ENCODE data around the gene IDH2. TPM values are rescaled to one million over a fixed set of nuclear protein-coding genes. Genes with fewer than 3 reads are reported as not detected.

IDH2 gene
- total RNA-seq, 6 donors from 2014 or later, result 41.5 to 72.1 (median 48.7) TPM

- ATAC-seq (ENCODE audit: low FRiP score in 2 of 2) (no peak), DNase-seq (peak in 1 of 2 donors; percentile 73)
- H3K36me3 ChIP-seq, result no peaks in the 10 kb centered on the region
- H3K4me1 ChIP-seq, result peaks cover 18 to 36% (median 22%) of the 10 kb centered on the region in 4 donors
- H3K27ac ChIP-seq, result peak overlapping the region in 1 of 4 donors; percentile 14
- H3K4me3 ChIP-seq, result no peak overlapping the region
- H3K9me3 ChIP-seq, result no peaks in the 10 kb centered on the region
- WGBS, 2 donors, result 74 to 78% methylated on average over 4 of the region's 4 CpGs
- peak in 1 of 4 donors; percentile 8 for TF ChIP-seq EP300 (IDR thresholded peaks at IDR 0.05)
- TF ChIP-seq, protein P1, sequence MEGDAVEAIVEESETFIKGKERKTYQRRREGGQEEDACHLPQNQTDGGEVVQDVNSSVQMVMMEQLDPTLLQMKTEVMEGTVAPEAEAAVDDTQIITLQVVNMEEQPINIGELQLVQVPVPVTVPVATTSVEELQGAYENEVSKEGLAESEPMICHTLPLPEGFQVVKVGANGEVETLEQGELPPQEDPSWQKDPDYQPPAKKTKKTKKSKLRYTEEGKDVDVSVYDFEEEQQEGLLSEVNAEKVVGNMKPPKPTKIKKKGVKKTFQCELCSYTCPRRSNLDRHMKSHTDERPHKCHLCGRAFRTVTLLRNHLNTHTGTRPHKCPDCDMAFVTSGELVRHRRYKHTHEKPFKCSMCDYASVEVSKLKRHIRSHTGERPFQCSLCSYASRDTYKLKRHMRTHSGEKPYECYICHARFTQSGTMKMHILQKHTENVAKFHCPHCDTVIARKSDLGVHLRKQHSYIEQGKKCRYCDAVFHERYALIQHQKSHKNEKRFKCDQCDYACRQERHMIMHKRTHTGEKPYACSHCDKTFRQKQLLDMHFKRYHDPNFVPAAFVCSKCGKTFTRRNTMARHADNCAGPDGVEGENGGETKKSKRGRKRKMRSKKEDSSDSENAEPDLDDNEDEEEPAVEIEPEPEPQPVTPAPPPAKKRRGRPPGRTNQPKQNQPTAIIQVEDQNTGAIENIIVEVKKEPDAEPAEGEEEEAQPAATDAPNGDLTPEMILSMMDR (IDR thresholded peaks at IDR 0.05), result no peak
- no peaks in the 10 kb centered on the region for H3K27me3 ChIP-seq
Observed at GRCh38 chr15:90104551-90104950, 2.3 kb upstream of the IDH2 start.

GRCh38 chr15:90103701-90104329 lies 1.5 kb upstream of the IDH2 start:
- no peaks in the 10 kb centered on the region for H3K27me3 ChIP-seq
- H3K27ac ChIP-seq, result peak overlapping the region in 1 of 4 donors; percentile 14
- no peak for TF ChIP-seq EP300 (IDR thresholded peaks at IDR 0.05)
- TF ChIP-seq, protein P1 (IDR thresholded peaks at IDR 0.05), result no peak
- TF ChIP-seq POLR2AphosphoS5 (IDR thresholded peaks at IDR 0.05), result no peak
- no peak for TF ChIP-seq POLR2A (IDR thresholded peaks at IDR 0.05)
- no peaks in the 10 kb centered on the region for H3K9me3 ChIP-seq
- DNase-seq, result no peak
- peaks cover 18 to 43% (median 25%) of the 10 kb centered on the region in 4 donors for H3K4me1 ChIP-seq
- 86 to 87% methylated on average over 5 of the region's 5 CpGs for WGBS, 2 donors
- ATAC-seq (ENCODE audit: low FRiP score in 2 of 2), result no peak
- no peaks in the 10 kb centered on the region for H3K36me3 ChIP-seq
- no peak overlapping the region for H3K4me3 ChIP-seq

- Histone ChIP-seq H3K27ac (peak overlapping the region; percentile 94 to 96 (median 96)), H3K4me1 (peaks cover 34 to 62% (median 44%) of the 10 kb centered on the region in 4 donors), H3K9me3 (no peaks in the 10 kb centered on the region), H3K4me3 (peak overlapping the region; percentile 56 to 96 (median 91)), H3K36me3 (no peaks in the 10 kb centered on the region), H3K27me3 (no peaks in the 10 kb centered on the region)
- ATAC-seq (ENCODE audit: low FRiP score in 2 of 2) (peak; percentile 5 to 40), DNase-seq (peak in 1 of 2 donors; percentile 61)
- WGBS, 2 donors, result 3 to 5% methylated on average over 28 to 39 of the region's 40 CpGs
- TF ChIP-seq POLR2A (IDR thresholded peaks at IDR 0.05) (no peak), POLR2AphosphoS5 (IDR thresholded peaks at IDR 0.05) (no peak), EP300 (IDR thresholded peaks at IDR 0.05) (no peak)
- TF ChIP-seq, protein P1 (IDR thresholded peaks at IDR 0.05), result no peak
Observed at GRCh38 chr15:90101130-90101968, 919 bp downstream of the IDH2 start.

DNA sequence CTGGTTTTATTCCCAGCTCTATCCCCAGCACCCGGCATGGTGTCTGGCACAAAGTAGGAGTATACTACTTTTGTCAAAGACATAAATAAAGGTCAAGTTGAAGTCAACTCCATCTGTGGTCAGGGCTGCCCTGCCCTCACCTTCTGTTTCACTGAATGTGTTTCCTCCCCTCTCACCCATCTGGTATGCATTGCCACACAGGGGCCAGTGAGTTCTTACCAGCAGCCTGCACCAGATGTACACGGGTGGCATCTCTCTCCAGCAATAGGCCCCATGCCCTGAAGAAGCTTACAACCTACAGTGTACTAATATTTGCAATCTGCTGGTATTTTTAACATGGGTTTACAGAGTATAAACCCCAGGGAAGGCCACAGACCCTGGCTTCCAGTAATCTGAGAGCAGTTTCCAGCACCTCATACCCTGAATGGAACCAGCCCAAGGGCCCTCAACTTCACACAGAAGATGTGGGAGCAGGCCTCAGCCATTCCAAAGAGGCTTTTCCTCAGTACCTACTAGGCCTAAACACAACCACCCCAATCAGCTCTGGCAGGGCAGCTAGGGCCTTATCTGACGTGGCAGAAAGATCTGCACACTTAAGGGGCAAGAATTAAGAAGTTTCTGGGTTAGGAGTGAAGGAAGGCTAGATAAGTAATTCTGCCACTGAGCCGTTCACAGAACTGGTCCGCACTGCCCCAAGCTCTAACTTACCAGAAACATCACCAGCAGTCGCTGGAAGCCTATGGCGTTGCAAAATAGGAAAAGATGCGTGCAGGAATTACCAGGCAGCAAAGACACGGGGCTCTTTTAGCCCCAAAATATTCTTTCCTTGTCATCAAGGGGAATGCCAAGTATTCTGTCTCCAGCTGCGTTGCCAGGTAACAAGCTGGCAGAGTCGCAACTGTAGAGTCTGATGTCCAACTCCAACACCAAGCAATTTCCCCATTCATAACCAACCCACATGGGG lies 2.1 kb downstream of the IDH2 start:
- Histone ChIP-seq H3K4me1 (peaks cover 45 to 74% (median 50%) of the 10 kb centered on the region in 4 donors), H3K9me3 (no peaks in the 10 kb centered on the region), H3K4me3 (no peak overlapping the region), H3K27ac (peak overlapping the region in 3 of 4 donors; percentile 72 to 96 (median 96)), H3K27me3 (no peaks in the 10 kb centered on the region), H3K36me3 (no peaks in the 10 kb centered on the region)
- WGBS, 2 donors, result 56 to 65% methylated on average over 8 to 11 of the region's 11 CpGs
- no peak for TF ChIP-seq POLR2A (IDR thresholded peaks at IDR 0.05)
- no peak for TF ChIP-seq EP300 (IDR thresholded peaks at IDR 0.05)
- TF ChIP-seq, protein P1 (IDR thresholded peaks at IDR 0.05), result no peak
- no peak for TF ChIP-seq POLR2AphosphoS5 (IDR thresholded peaks at IDR 0.05)
- ATAC-seq (ENCODE audit: low FRiP score in 2 of 2) (no peak), DNase-seq (no peak)

All from upper lobe of left lung (tissue), 6 donors.